VCaP (cell line): Measurements from ENCODE around the gene CSF2.

ENCODE experiments used
- H3K27ac ChIP-seq: fragments of 450-650 bp; 2 replicates; pipeline ENCODE4 v1.5.1; 2017
- CTCF ChIP-seq: fragments of 450-650 bp; conservative IDR thresholded peaks from 2 replicates; pipeline ENCODE4 v1.5.1; 2017; ENCODE audit warnings: mild to moderate bottlenecking, moderate library complexity

The CSF2 gene

DNA sequence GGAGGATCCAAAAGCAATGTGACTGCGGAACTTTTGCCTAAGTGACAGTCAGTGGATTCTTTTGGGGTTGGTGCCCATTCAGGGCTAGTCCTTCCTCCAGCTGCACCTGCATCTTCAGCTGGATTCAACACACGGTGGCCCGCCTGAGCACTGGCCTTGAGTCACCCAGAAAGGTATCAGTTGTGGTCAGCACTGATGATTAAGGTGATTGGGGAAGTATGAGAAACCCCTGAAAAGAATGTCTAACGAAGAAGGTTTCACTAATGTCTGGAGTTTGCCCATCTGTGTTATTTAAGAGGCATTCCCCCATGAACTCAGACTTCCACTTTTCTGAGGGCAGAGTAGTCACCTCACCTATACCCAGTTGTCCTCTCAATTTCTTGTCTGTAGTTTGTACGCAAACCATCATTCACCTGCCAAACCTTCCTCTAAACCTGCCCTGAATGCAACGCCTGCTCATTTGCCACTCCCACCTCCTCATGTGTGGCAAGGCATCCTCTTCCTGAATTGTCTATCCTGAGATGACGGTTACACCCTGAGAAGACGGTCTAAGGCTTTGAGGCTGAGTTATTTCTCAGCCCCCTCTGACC is 27.2 kb downstream of the CSF2 start:
- TF ChIP-seq CTCF: no peak
- H3K27ac ChIP-seq: no peak overlapping the region

GRCh38 chr5:132101385-132101880 is 27.8 kb downstream of the CSF2 start:
- TF ChIP-seq CTCF: no peak
- no peak overlapping the region for H3K27ac ChIP-seq

- no peak overlapping the region for H3K27ac ChIP-seq
- no peak for TF ChIP-seq CTCF
Observed at GRCh38 chr5:132102101-132102701, 28.6 kb downstream of the CSF2 start.

DNA sequence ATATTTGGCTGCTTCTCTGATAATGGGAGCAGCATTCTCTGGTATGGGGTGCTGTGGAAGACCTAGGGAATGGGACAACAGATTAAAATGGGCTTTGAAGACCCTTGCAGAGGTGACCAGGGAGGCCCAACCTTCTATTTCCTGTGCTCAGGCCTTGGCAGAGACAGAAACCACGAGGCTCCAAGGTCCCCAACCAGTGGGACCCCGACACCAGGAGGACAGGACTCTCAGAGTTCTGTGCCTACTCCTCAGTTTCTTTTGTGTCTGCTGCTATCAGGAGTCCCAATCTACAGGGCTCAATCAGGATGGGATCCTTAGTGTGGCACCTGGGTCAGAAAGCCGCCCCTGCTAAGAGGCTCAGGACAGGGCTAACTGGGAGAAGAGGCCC is 29.3 kb downstream of the CSF2 start:
- no peak overlapping the region for H3K27ac ChIP-seq
- TF ChIP-seq CTCF: no peak

DNA sequence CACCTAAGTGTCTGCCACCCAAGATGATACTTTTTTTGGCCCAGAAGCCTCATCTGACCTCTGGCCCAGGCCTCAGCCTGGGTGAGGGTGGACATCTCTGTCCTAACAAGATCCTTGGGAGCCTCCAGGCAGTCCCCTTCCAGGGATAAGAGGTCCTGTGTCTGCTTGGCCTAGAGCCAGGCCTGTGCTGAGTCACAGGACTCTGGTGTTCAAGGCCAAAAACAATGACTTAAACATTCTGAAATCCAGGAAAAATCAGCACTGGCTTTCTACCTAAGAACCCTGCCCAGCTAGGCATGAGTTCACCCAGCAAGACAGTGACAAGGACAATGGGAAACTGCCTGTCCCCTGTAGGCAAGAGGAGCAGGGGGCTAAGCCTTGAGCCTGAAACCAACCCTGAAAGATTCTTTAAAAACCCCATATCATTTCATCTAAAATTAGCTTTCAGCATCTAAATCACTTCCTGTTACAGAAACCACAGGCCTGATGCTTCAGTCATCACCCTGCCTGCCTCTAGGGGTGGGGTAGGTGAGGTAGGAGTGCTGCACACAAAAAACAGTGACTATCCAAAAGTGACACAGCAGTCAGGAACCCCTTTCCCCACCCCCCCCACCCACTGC is 29.9 kb downstream of the CSF2 start:
- H3K27ac ChIP-seq: no peak overlapping the region
- TF ChIP-seq CTCF: no peak

DNA sequence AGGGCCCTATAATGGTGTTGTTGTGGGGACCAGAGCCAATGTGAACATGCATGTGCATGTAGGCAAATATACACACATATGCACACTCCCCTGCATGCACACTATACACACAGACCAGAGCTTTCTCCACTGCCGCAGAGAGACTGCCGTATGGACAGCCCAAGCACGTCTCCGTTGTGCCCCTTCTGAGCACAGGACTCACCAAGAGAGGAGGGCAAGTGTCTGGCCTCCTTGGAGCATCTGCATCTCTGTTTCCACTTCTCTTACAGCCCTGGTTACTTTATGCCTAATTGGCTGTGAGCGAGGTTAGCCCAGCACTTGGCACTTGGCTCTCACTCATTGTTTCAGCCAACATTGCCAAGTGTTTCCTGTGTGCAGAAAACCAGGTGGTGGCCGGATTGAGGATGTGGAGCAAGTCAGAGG is 30.4 kb downstream of the CSF2 start:
- no peak overlapping the region for H3K27ac ChIP-seq
- TF ChIP-seq CTCF: no peak

GRCh38 chr5:132104556-132104955 is 31.0 kb downstream of the CSF2 start:
- H3K27ac ChIP-seq: no peak overlapping the region
- TF ChIP-seq CTCF: no peak
